Right cardiac atrium (tissue), 5 donors: ENCODE results near the gene MEF2A. TPM values are rescaled to one million over a fixed set of nuclear protein-coding genes. Genes with fewer than 3 reads are reported as not detected.
"Not testable (repeated sequence)": the region's sequence is repeated elsewhere in the genome, so short reads cannot be mapped to it uniquely, and the experiment has no call there.

ENCODE experiments used
- ATAC-seq, 2 donors: fragments of 200-7000 bp; cut with Tn5 transposase; one replicate each; pipeline versions ENCODE4 v1.8.0 to v1.9.1; 2020; ENCODE audit warnings: moderate library complexity in 2 of 2, mild to moderate bottlenecking in 1 of 2
- DNase-seq, 3 donors: peaks; one replicate each; pipeline ENCODE4 v3.0.0-alpha.2; 2020
- H3K27ac ChIP-seq: one replicate; pipeline ENCODE4 v1.5.1; 2013; ENCODE audit warnings: mild to moderate bottlenecking, low read length, control low read depth, moderate library complexity
- H3K27me3 ChIP-seq: one replicate; pipeline ENCODE4 v1.6.1; 2013; ENCODE audit not compliant: control insufficient read depth, insufficient read depth
- H3K4me1 ChIP-seq: one replicate; pipeline ENCODE4 v1.6.1; 2013; ENCODE audit warnings: low read length; ENCODE audit not compliant: control insufficient read depth, insufficient read depth
- H3K4me3 ChIP-seq: one replicate; pipeline ENCODE4 v1.5.1; 2013; ENCODE audit warnings: low read length, control low read depth
- H3K9me3 ChIP-seq: one replicate; pipeline ENCODE4 v1.6.1; 2013; ENCODE audit warnings: low read length; ENCODE audit not compliant: control insufficient read depth
- WGBS: extraction: QIAGEN DNeasy Blood & Tissue Kit; methylation state at CpG from one replicate; pipeline ENCODE4 v1.1.7; 2013; 5-methylcytosine and 5-hydroxymethylcytosine counted together
- intact Hi-C, 4 donors: fragments of 100-400 bp; cut with DNase I; formaldehyde crosslinking; loops; one replicate each; pipeline versions ENCODE4 v1.11.0 to v1.14.0; 2022 to 2023
- polyA plus RNA-seq: library from polyadenylated mRNA; stranded (reverse); fragments of 200-250 nt; gene quantifications from one replicate; pipeline ENCODE4 v1.2.3, GENCODE V29; 2013
- total RNA-seq, 4 donors: library from RNA; stranded (reverse); fragmentation: NEBNext Ultra II Directional; extraction: Animal tissue kit (Norgen Biotek cat#: 25700); gene quantifications; one replicate each; pipeline ENCODE4 v1.2.1, GENCODE V29; 2021
- donor health status: healthy with polysubstance abuse.
- donor health status: DM: no; HTN: yes; CAD: no.
- donor health status: DM: no; HTN: no; CAD: no.
- donor health status: DM: no; HTN: yes; CAD: no; lungs with severe emphysema.
- donor health status: DM: yes; HTN: yes; CAD: no.

The MEF2A gene
- total and polyA plus RNA-seq, 5 donors = 65.9 to 177 (median 172) TPM

- Histone ChIP-seq H3K27me3 (no peaks in the 10 kb centered on the region), H3K4me3 (no peak overlapping the region), H3K9me3 (no peaks in the 10 kb centered on the region), H3K27ac (no peak overlapping the region), H3K4me1 (peaks cover 2% of the 10 kb centered on the region)
- intact Hi-C loops = no loop called here
- no peak for ATAC-seq
- no peak for DNase-seq
- 83% methylated on average over 3 of the region's 3 CpGs for WGBS
Observed at GRCh38 chr15:99645543-99645935, 79.8 kb downstream of the MEF2A start.

- Histone ChIP-seq H3K4me1 (peaks cover 2% of the 10 kb centered on the region), H3K27ac (no peak overlapping the region), H3K4me3 (no peak overlapping the region), H3K27me3 (no peaks in the 10 kb centered on the region), H3K9me3 (no peaks in the 10 kb centered on the region)
- ATAC-seq (no peak), DNase-seq (no peak)
- intact Hi-C loops = no loop called here
Observed at GRCh38 chr15:99645951-99646350, 80.2 kb downstream of the MEF2A start.

GRCh38 chr15:99651023-99651807 is 85.4 kb downstream of the MEF2A start:
- WGBS = 94% methylated on average over 6 of the region's 6 CpGs
- Histone ChIP-seq H3K9me3 (no peaks in the 10 kb centered on the region), H3K4me3 (no peak overlapping the region), H3K27me3 (no peaks in the 10 kb centered on the region), H3K27ac (no peak overlapping the region), H3K4me1 (no peaks in the 10 kb centered on the region)
- ATAC-seq (peak in 1 of 2 donors; percentile 65), DNase-seq (no peak)
- intact Hi-C loops = no loop called here

GRCh38 chr15:99656205-99656604 is 90.4 kb downstream of the MEF2A start:
- Histone ChIP-seq H3K4me3 (no peak overlapping the region), H3K4me1 (no peaks in the 10 kb centered on the region), H3K27me3 (no peaks in the 10 kb centered on the region), H3K27ac (no peak overlapping the region), H3K9me3 (no peaks in the 10 kb centered on the region)
- intact Hi-C loops = no loop called here
- no peak for DNase-seq
- ATAC-seq = no peak
- 83% methylated on average over 1 of the region's 1 CpG for WGBS

DNA sequence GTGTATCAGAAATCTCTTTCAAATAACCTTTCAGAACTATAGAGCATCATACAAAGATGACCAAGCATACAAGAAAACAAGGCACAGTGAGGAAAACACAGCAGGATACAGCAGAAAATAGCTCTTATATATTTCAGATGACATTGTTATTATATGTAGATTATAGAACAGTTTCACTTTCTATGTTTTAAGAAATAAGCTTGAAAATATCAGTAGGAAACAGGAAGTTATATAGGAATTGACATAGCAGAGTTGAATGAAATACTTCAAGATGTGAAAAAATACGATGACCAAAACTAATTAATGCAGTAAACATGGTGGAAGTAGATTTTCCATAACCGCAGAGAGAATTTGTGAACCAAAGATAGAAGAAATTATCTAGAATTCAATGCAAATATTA is 92.2 kb downstream of the MEF2A start:
- intact Hi-C loops = no loop called here
- H3K9me3 ChIP-seq = no peaks in the 10 kb centered on the region
- no peak overlapping the region for H3K27ac ChIP-seq
- ATAC-seq (no peak), DNase-seq (no peak)
- no peak overlapping the region for H3K4me3 ChIP-seq
- no peaks in the 10 kb centered on the region for H3K27me3 ChIP-seq
- 86% methylated on average over 2 of the region's 2 CpGs for WGBS
- H3K4me1 ChIP-seq = no peaks in the 10 kb centered on the region

GRCh38 chr15:99662903-99663302 is 97.1 kb downstream of the MEF2A start:
- WGBS = 62% methylated on average over 2 of the region's 2 CpGs
- intact Hi-C loops = no loop called here

DNA sequence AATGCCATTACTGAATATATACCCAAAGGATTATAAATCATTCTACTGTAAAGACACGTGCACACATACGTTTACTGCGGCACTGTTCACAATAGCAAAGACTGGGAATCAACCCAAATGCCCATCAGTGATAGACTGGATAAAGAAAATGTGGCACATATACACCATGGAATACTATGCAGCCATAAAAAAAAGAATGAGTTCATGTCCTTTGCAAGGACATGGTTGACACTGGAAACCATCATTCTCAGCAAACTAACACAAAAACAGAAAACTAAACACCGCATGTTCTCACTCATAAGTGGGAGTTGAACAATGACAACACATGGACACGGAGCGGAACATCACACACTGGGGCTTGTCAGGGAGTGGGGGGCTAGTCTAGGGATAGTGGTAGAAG is 100.3 kb downstream of the MEF2A start:
- not testable (repeated sequence) for DNase-seq

More at GRCh38 chr15:99662903-99663302, 97.1 kb downstream of the MEF2A start:
- Histone ChIP-seq H3K27me3 (no peaks in the 10 kb centered on the region), H3K9me3 (no peaks in the 10 kb centered on the region), H3K4me3 (no peak overlapping the region), H3K4me1 (no peaks in the 10 kb centered on the region), H3K27ac (no peak overlapping the region)
- ATAC-seq (no peak), DNase-seq (no peak)

GRCh38 chr15:99668533-99669182 is 102.9 kb downstream of the MEF2A start:
- Histone ChIP-seq H3K4me3 (no peak overlapping the region), H3K27ac (peak overlapping the region; percentile 64), H3K4me1 (peaks cover 4% of the 10 kb centered on the region), H3K27me3 (no peaks in the 10 kb centered on the region), H3K9me3 (no peaks in the 10 kb centered on the region)
- 69% methylated on average over 2 of the region's 2 CpGs for WGBS
- intact Hi-C loops = no loop called here
- ATAC-seq (peak in 1 of 2 donors; percentile 60), DNase-seq (no peak)

More for the DNA sequence above, 100.3 kb downstream of the MEF2A start:
- H3K27me3 ChIP-seq, H3K4me1 ChIP-seq, H3K27ac ChIP-seq, H3K4me3 ChIP-seq, H3K9me3 ChIP-seq, intact Hi-C loops, ATAC-seq: not testable (repeated sequence)
- 98% methylated on average over 6 of the region's 6 CpGs for WGBS

- Histone ChIP-seq H3K4me1 (peaks cover 4% of the 10 kb centered on the region), H3K27me3 (no peaks in the 10 kb centered on the region), H3K4me3 (no peak overlapping the region), H3K27ac (peak overlapping the region; percentile 7), H3K9me3 (no peaks in the 10 kb centered on the region)
- DNase-seq (no peak), ATAC-seq (peak; percentile 43 to 87)
- WGBS = 77% methylated on average over 1 of the region's 1 CpG
- intact Hi-C loops = no loop called here
Observed at GRCh38 chr15:99669250-99669649, 103.5 kb downstream of the MEF2A start.

- intact Hi-C loops = no loop called here
- no peaks in the 10 kb centered on the region for H3K9me3 ChIP-seq
- H3K4me3 ChIP-seq = no peak overlapping the region
- ATAC-seq (no peak), DNase-seq (no peak)
- H3K27me3 ChIP-seq = no peaks in the 10 kb centered on the region
- H3K4me1 ChIP-seq = peaks cover 4% of the 10 kb centered on the region
- no peak overlapping the region for H3K27ac ChIP-seq
- 87% methylated on average over 2 of the region's 2 CpGs for WGBS
Observed at GRCh38 chr15:99671926-99672635, 106.3 kb downstream of the MEF2A start.

DNA sequence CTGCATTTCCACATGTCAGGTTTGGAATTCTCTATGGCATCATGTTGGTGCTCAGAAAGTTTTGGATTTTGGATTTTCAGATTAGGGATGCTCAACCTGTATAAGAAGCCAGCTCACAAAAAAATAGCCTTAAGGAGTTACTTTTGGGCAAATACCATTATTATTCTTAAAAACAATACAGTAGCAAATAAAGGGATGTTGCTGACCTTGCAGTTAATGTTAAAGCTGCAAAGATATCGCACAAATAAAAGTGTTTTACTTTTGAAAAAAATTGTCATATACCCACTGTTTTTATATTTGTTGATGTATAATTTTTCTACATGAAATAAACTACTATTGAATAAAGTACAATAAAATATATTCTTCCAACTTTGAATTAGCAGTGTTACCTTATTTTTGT is 107.3 kb downstream of the MEF2A start:
- Histone ChIP-seq H3K27me3 (no peaks in the 10 kb centered on the region), H3K27ac (no peak overlapping the region), H3K9me3 (no peaks in the 10 kb centered on the region), H3K4me1 (peaks cover 4% of the 10 kb centered on the region), H3K4me3 (no peak overlapping the region)
- intact Hi-C loops = no loop called here
- DNase-seq (no peak), ATAC-seq (no peak)
- 98% methylated on average over 1 of the region's 1 CpG for WGBS
